Breast epithelium (tissue), 3 donors: ENCODE measurements around the gene SEMA3E.

Source experiments
- CTCF ChIP-seq, 3 donors: fragments of 450-650 bp; IDR thresholded peaks; one replicate each; pipeline ENCODE4 v1.5.1; 2016 to 2017; ENCODE audit warnings: antibody characterized with exemption in 3 of 3, mild to moderate bottlenecking in 3 of 3, moderate library complexity in 3 of 3
- POLR2A ChIP-seq: fragments of 450-650 bp; IDR thresholded peaks from one replicate; pipeline ENCODE4 v1.6.1; 2016; ENCODE audit warnings: antibody characterized with exemption, mild to moderate bottlenecking, moderate library complexity
- POLR2AphosphoS5 ChIP-seq, 3 donors: sonication (generic); formaldehyde crosslinking; IDR thresholded peaks; one replicate each; pipeline ENCODE4 v1.6.1; 2017; ENCODE audit warnings: antibody characterized with exemption in 3 of 3

GRCh38 chr7:83562960-83563359 is 86.0 kb downstream of the SEMA3E start:
- TF ChIP-seq CTCF (IDR thresholded peaks at IDR 0.05) (no peak), POLR2A (no peak), POLR2AphosphoS5 (IDR thresholded peaks at IDR 0.05) (no peak)
